A673 (cell line): Measurements from ENCODE around the gene OMG.

ENCODE experiments used
- CTCF ChIP-seq: fragments of 300-800, 200-600 bp; sonication (generic); conservative IDR thresholded peaks from 2 replicates; pipeline ENCODE4 v1.5.1; 2017; ENCODE audit warnings: low read depth, mild to moderate bottlenecking, antibody characterized with exemption, low read length, moderate library complexity, mixed read lengths
- EZH2 ChIP-seq: fragments of 200-600 bp; sonication (generic); IDR thresholded peaks from 2 replicates; pipeline ENCODE4 v1.6.1; 2017; ENCODE audit warnings: borderline replicate concordance, low read depth, mild to moderate bottlenecking, mixed read lengths, antibody characterized with exemption, low read length; ENCODE audit not compliant: poor library complexity, severe bottlenecking

GRCh38 chr17:31274252-31274651, 22.8 kb downstream of the OMG start:
- TF ChIP-seq CTCF (no peak), EZH2 (no peak)
